ENCODE measurements around the gene MPHOSPH9.

GRCh38 chr12:123225443-123225842 is 7.5 kb downstream of the MPHOSPH9 start:
- TF ChIP-seq CTCF (IDR thresholded peaks at IDR 0.05) (no peak), MAX (CRISPR knock-in tag; IDR thresholded peaks at IDR 0.05) (no peak), CBFB (CRISPR knock-in tag; IDR thresholded peaks at IDR 0.05; ENCODE audit: low read depth) (no peak), ELF4 (CRISPR knock-in tag; IDR thresholded peaks at IDR 0.05; ENCODE audit: low read depth) (no peak), TP53 (CRISPR knock-in tag; IDR thresholded peaks at IDR 0.05) (no peak), ATF2 (CRISPR knock-in tag; IDR thresholded peaks at IDR 0.05; ENCODE audit: borderline replicate concordance, low read depth) (no peak), USF2 (CRISPR knock-in tag; IDR thresholded peaks at IDR 0.05) (no peak), SMAD4 (CRISPR knock-in tag; IDR thresholded peaks at IDR 0.05) (no peak), ERG (CRISPR knock-in tag; IDR thresholded peaks at IDR 0.05) (no peak), AFF4 (CRISPR knock-in tag; IDR thresholded peaks at IDR 0.05; ENCODE audit: borderline replicate concordance) (no peak), TCF7 (CRISPR knock-in tag; IDR thresholded peaks at IDR 0.05; ENCODE audit: low read depth) (no peak), NFYB (CRISPR knock-in tag; conservative IDR thresholded peaks at IDR 0.05; ENCODE audit: low read depth) (no peak)
